Measurements from ENCODE around the gene MEF2C.
"Not testable (repeated sequence)": the region's sequence is repeated elsewhere in the genome, so short reads cannot be mapped to it uniquely, and the experiment has no call there.

The MEF2C gene

GRCh38 chr5:88883059-88883835 lies at the start of gene MEF2C:
MEF2C (minus strand) TSS chr5:88883184; CDS start chr5:88823788, 59,396 bp downstream.
- DNase-seq = no peak

- no peak for DNase-seq
These were observed 49.6 kb upstream of the MEF2C start for GRCh38 chr5:88932541-88932940.

- no peak for DNase-seq
These were observed 47.4 kb upstream of the MEF2C start for GRCh38 chr5:88930335-88930734.

- no peak for DNase-seq
These were observed 46.4 kb upstream of the MEF2C start for GRCh38 chr5:88929385-88929784.

GRCh38 chr5:88926774-88927173 lies 43.8 kb upstream of the MEF2C start:
- no peak for DNase-seq

- no peak for DNase-seq
These were observed 42.9 kb upstream of the MEF2C start for GRCh38 chr5:88925692-88926490.

GRCh38 chr5:88924330-88924657 lies 41.3 kb upstream of the MEF2C start:
- no peak for DNase-seq

GRCh38 chr5:88923623-88924329 lies 40.8 kb upstream of the MEF2C start:
- DNase-seq = no peak

- not testable (repeated sequence) for DNase-seq
These were observed 29.8 kb upstream of the MEF2C start for GRCh38 chr5:88912743-88913142.

- not testable (repeated sequence) for DNase-seq
These were observed 28.1 kb upstream of the MEF2C start for GRCh38 chr5:88911059-88911572.

GRCh38 chr5:88904478-88904877 lies 21.5 kb upstream of the MEF2C start:
- DNase-seq = not testable (repeated sequence)

GRCh38 chr5:88903966-88904365 lies 21.0 kb upstream of the MEF2C start:
- DNase-seq = not testable (repeated sequence)

GRCh38 chr5:88901077-88901476 lies 18.1 kb upstream of the MEF2C start:
- not testable (repeated sequence) for DNase-seq

- no peak for DNase-seq
These were observed 16.2 kb upstream of the MEF2C start for GRCh38 chr5:88899096-88899737.

- DNase-seq = no peak
These were observed 14.8 kb upstream of the MEF2C start for GRCh38 chr5:88897748-88898147.

- no peak for DNase-seq
These were observed 12.9 kb upstream of the MEF2C start for GRCh38 chr5:88895681-88896501.

- no peak for DNase-seq
These were observed 9.7 kb upstream of the MEF2C start for GRCh38 chr5:88892669-88893068.

GRCh38 chr5:88890070-88890781 lies 7.2 kb upstream of the MEF2C start:
- DNase-seq = no peak

- no peak for DNase-seq
These were observed 6.4 kb upstream of the MEF2C start for GRCh38 chr5:88889189-88890069.

- DNase-seq = no peak
These were observed 5.8 kb upstream of the MEF2C start for GRCh38 chr5:88888848-88889188.

All from stimulated activated CD4-positive, alpha-beta T cell treated with anti-CD3 and anti-CD28 coated beads, Interleukin-4, amount 100 ng/mL, for 1 hour (primary cell).